Ramos (cell line): ENCODE data around the gene MDM2.

Experiments used
- in situ Hi-C: fragments of 300-500 bp; cut with MboI; formaldehyde crosslinking; loops from one replicate; pipeline ENCODE4 v1.14.3; 2022; ENCODE audit warnings: low sequenced_read_pairs; ENCODE audit not compliant: unreplicated experiment

Gene MDM2

DNA sequence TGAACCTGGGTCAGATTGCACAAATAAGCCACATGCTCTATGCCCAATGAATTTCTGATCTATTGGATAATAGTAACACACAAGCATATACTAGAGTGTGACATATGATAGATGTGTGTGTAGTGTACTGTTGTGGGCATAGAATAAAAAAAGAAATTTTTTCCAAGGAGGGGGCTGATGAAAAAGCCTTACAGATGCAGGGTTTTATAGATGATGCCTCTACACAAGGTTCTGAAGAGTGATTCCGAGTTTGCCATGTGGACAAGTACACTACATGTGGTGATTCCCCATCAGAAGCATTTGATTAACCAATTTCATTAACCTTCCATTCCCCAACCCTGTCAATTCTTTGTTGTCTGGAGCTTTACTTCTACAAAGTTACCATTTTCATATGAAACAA lies 79.7 kb downstream of the MDM2 start:
- in situ Hi-C loops = no loop called here

GRCh38 chr12:68888243-68888642 lies 80.3 kb downstream of the MDM2 start:
- in situ Hi-C loops = no loop called here

GRCh38 chr12:68890701-68891113 lies 82.7 kb downstream of the MDM2 start:
- in situ Hi-C loops = no loop called here

- in situ Hi-C loops = no loop called here
Observed at GRCh38 chr12:68891141-68891540, 83.2 kb downstream of the MDM2 start.

GRCh38 chr12:68893201-68893600 lies 85.2 kb downstream of the MDM2 start:
- in situ Hi-C loops = no loop called here

- in situ Hi-C loops = no loop called here
Observed at GRCh38 chr12:68893741-68894140, 85.8 kb downstream of the MDM2 start.

GRCh38 chr12:68894276-68894855 lies 86.4 kb downstream of the MDM2 start:
- in situ Hi-C loops = no loop called here

GRCh38 chr12:68896881-68897540 lies 89.0 kb downstream of the MDM2 start:
- in situ Hi-C loops = no loop called here

DNA sequence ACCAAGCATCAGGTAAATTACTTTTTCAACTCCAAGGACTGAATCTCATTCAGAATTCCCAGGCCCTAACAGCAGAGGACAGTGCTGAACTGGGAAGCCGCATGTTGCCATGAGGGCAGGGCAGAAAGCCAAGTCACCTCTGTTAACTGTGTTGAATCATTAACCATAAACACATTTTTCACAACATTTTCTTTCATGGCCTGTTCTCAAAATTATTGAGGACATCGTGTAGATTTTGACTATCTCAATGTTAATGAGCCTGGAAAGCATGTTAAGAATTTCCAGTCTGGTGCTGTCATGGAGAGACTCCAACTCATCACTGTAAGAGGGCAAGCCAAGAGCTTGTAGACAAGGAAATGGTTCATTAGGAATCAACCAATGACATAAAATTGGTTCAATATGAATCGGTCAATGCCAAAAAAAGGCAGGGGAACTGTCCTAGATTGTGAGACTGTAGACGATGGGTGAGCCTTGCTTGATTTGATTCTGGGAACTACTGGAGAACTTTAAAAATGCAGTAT lies 91.3 kb downstream of the MDM2 start:
- in situ Hi-C loops = no loop called here

GRCh38 chr12:68900241-68900640 lies 92.3 kb downstream of the MDM2 start:
- in situ Hi-C loops = no loop called here
